Choroid plexus epithelial cell (primary cell): ENCODE measurements around the gene STAC2.

Experiments
- DNase-seq: peaks from one replicate; pipeline ENCODE4 v3.0.0-alpha.2; 2010; ENCODE audit warnings: low read depth
- H3K4me3 ChIP-seq: 2 replicates; pipeline ENCODE4 v1.5.1; 2011; ENCODE audit warnings: low read depth, mild to moderate bottlenecking, control low read depth, low read length, moderate library complexity
- CTCF ChIP-seq: conservative IDR thresholded peaks from 2 replicates; pipeline ENCODE4 v1.5.1; 2011; ENCODE audit warnings: low read depth, mild to moderate bottlenecking, control low read depth, inconsistent platforms, low read length, moderate library complexity

STAC2 gene

GRCh38 chr17:39187152-39187830 lies 38.5 kb downstream of the STAC2 start:
- DNase-seq: no peak
- no peak for TF ChIP-seq CTCF

GRCh38 chr17:39186481-39187002 lies 39.2 kb downstream of the STAC2 start:
- no peak for DNase-seq
- H3K4me3 ChIP-seq: no peak overlapping the region
- TF ChIP-seq CTCF: no peak

More at GRCh38 chr17:39187152-39187830, 38.5 kb downstream of the STAC2 start:
- no peak overlapping the region for H3K4me3 ChIP-seq

- DNase-seq: no peak
- no peak for TF ChIP-seq CTCF
- no peak overlapping the region for H3K4me3 ChIP-seq
Measured at GRCh38 chr17:39183720-39184119, 42.0 kb downstream of the STAC2 start.

GRCh38 chr17:39183045-39183444 lies 42.7 kb downstream of the STAC2 start:
- TF ChIP-seq CTCF: no peak

GRCh38 chr17:39181303-39181702 lies 44.4 kb downstream of the STAC2 start:
- DNase-seq: no peak
- no peak overlapping the region for H3K4me3 ChIP-seq
- TF ChIP-seq CTCF: no peak

More at GRCh38 chr17:39183045-39183444, 42.7 kb downstream of the STAC2 start:
- no peak for DNase-seq
- no peak overlapping the region for H3K4me3 ChIP-seq

- no peak overlapping the region for H3K4me3 ChIP-seq
- no peak for DNase-seq
- TF ChIP-seq CTCF: no peak
Measured at GRCh38 chr17:39178536-39178935, 47.2 kb downstream of the STAC2 start.

DNA sequence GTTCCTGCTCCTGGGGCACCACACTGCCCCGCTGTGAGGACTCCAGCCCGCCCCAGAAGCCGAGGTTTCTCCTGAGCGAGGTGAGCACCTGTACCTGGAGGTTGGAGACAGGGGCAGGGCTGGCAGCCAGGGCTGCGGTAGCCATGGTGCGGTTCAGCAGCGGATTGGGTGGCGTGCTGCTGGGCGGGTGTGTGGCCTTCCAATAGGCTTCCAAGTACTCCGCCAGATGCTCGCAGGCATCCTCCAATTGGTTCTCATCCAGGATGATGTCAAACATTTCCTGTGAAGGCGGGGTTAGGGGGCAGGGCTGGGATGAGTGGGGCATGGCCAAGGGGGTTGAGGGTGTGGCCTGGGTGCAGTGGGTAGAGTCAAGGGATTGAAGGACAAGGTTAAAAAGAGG lies 48.5 kb downstream of the STAC2 start:
- no peak overlapping the region for H3K4me3 ChIP-seq
- no peak for DNase-seq
- no peak for TF ChIP-seq CTCF
